Omental fat pad (tissue), 4 donors: ENCODE data around the gene RBX1. TPM values are rescaled to one million over a fixed set of nuclear protein-coding genes. Genes with fewer than 3 reads are reported as not detected.

Experiments
- ATAC-seq: fragments of 150-250 bp; one replicate; pipeline ENCODE4 v1.9.1; 2016; ENCODE audit warnings: mild to moderate bottlenecking, moderate library complexity; ENCODE audit not compliant: low FRiP score
- DNase-seq: peaks from one replicate; pipeline ENCODE4 v3.0.0-alpha.2; 2019; ENCODE audit warnings: low spot score
- total RNA-seq, 4 donors: library from RNA; depleted of rRNA; stranded (reverse); fragments of >200 nt; gene quantifications; one replicate each; pipeline ENCODE4 v1.1.0, GENCODE V29; 2016
- TF ChIP-seq, protein P1 (sequence below), 3 donors: fragments of 450-650 bp; IDR thresholded peaks; one replicate each; pipeline ENCODE4 v1.5.1; 2016 to 2017; ENCODE audit warnings: antibody characterized with exemption in 3 of 3, mild to moderate bottlenecking in 3 of 3, moderate library complexity in 2 of 3

RBX1 gene
- total RNA-seq, 4 donors from 2014 or later = 27.1 to 41.0 (median 39.1) TPM

- TF ChIP-seq, protein P1, sequence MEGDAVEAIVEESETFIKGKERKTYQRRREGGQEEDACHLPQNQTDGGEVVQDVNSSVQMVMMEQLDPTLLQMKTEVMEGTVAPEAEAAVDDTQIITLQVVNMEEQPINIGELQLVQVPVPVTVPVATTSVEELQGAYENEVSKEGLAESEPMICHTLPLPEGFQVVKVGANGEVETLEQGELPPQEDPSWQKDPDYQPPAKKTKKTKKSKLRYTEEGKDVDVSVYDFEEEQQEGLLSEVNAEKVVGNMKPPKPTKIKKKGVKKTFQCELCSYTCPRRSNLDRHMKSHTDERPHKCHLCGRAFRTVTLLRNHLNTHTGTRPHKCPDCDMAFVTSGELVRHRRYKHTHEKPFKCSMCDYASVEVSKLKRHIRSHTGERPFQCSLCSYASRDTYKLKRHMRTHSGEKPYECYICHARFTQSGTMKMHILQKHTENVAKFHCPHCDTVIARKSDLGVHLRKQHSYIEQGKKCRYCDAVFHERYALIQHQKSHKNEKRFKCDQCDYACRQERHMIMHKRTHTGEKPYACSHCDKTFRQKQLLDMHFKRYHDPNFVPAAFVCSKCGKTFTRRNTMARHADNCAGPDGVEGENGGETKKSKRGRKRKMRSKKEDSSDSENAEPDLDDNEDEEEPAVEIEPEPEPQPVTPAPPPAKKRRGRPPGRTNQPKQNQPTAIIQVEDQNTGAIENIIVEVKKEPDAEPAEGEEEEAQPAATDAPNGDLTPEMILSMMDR (IDR thresholded peaks at IDR 0.05) = no peak
- DNase-seq (no peak), ATAC-seq (no peak)
Observed at GRCh38 chr22:40967111-40967760, 16.1 kb downstream of the RBX1 start.

DNA sequence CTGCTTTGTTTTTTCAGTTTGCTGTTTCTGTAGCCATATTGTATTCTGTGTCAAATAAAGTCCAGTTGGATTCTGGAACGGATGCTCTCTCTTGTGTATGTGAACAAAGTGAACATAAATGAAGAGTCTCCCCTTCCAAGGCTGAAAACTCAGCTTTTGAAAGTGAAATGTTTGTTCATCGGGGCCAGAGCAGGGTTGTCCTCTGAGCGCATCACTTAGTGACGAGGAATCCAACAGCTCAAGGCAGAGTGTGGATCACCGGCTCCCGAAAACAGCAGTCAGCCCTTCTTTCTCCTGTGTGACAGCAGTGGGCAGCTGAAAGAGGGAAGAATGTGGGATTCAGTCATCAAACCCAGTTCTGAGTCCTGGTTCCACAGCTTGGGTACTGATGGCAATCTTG is 21.4 kb downstream of the RBX1 start:
- TF ChIP-seq, protein P1 (IDR thresholded peaks at IDR 0.05) = no peak
- DNase-seq (no peak), ATAC-seq (no peak)

DNA sequence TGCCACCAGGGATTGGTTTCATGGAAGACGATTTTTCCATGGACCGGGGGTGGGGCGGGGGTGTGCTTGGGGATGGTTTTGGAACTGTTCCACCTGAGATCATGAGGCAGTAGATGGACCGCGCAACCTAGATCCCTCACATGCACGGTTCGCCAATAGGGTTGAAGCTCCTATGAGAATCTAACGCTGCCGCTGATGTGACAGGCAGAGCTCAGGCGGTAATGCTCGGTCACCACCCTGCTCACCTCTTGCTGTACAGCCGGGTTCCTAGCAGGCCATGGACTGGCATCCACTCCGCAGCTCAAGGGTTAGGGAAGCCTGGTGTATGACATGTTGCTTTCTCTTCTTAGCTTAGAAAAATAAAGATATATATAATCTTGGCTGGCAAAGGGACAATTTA is 22.0 kb downstream of the RBX1 start:
- TF ChIP-seq, protein P1 (IDR thresholded peaks at IDR 0.05) = no peak
- DNase-seq = no peak
- ATAC-seq = no peak

- DNase-seq (no peak), ATAC-seq (no peak)
- TF ChIP-seq, protein P1 (IDR thresholded peaks at IDR 0.05) = no peak
Observed at GRCh38 chr22:40975366-40975765, 24.2 kb downstream of the RBX1 start.

- DNase-seq (no peak), ATAC-seq (no peak)
- TF ChIP-seq, protein P1 (IDR thresholded peaks at IDR 0.05) = no peak
Observed at GRCh38 chr22:40976866-40977700, 25.9 kb downstream of the RBX1 start.

GRCh38 chr22:40979198-40979597 is 28.0 kb downstream of the RBX1 start:
- no peak for DNase-seq
- TF ChIP-seq, protein P1 (IDR thresholded peaks at IDR 0.05) = no peak
- ATAC-seq = no peak
